OCI-LY1 (cell line): ENCODE data around the gene GRIA1.

ENCODE experiments used
- CTCF ChIP-seq: fragments of 200-600 bp; sonication (generic), shearing (Covaris generic); IDR thresholded peaks from 2 replicates; pipeline ENCODE4 v1.5.1; 2017; ENCODE audit warnings: mild to moderate bottlenecking, antibody characterized with exemption, low read length, moderate library complexity, mixed read lengths
- EZH2 ChIP-seq: fragments of 200-600 bp; sonication (generic), shearing (Covaris generic); IDR thresholded peaks from 2 replicates; pipeline ENCODE4 v1.8.0; 2017; ENCODE audit warnings: borderline replicate concordance, mixed run types, mild to moderate bottlenecking, antibody characterized with exemption, low read length, moderate library complexity, mixed read lengths

- TF ChIP-seq CTCF (no peak), EZH2 (no peak)
These were observed 183.9 kb downstream of the GRIA1 start for GRCh38 chr5:153674356-153674755.
